ENCODE results near the gene COX4I2.
A peak's percentile ranks its signal among the peaks of the same experiment; 100 is the strongest.

COX4I2 gene

GRCh38 chr20:31689141-31689540 is 51.4 kb downstream of the COX4I2 start:
- Histone ChIP-seq H3K79me2 (ENCODE audit: insufficient read depth, low read length) (peaks cover 13% of the 10 kb centered on the region; the same call in 1 of the 2 replicates), H3K36me3 (ENCODE audit: insufficient read depth, low read length) (peaks cover 32% of the 10 kb centered on the region; the same call in 1 of the 2 replicates)

DNA sequence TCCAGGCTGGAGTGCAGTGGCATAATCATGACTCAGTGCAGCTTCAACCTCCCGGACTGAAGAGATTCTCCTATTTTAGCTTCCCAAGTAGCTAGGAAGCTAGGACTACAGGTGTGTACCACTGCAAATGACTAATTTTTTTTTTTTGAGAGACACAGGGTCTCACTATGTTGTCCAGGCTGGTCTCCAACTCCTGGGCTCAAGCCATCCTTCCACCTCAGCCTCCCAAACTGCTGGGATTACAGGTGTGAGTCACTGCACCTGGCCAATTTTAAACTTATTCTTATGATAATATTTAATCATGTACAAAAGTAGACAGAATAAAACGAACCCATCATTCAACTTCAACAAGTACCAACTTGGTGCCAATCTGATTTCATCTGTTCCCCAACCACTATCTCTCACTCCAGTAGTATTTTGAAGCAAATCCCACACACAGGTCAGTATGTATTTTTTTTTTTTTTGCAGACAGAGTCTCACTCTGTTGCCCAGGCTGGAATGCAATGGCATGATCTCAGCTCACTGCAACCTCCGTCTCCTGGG is 52.5 kb downstream of the COX4I2 start:
- H3K4me2 ChIP-seq (ENCODE audit: low read length): 0 out of 2 replicates have a peak overlapping the region, but pooled peaks have one; percentile 16
- H3K9me2 ChIP-seq (ENCODE audit: low read depth, low read length): no peaks in the 10 kb centered on the region
- peak overlapping the region; percentile 94 for H3K27ac ChIP-seq (ENCODE audit: low read depth, low read length, poor library complexity, severe bottlenecking)
- H3K9me3 ChIP-seq (ENCODE audit: low read length): no peaks in the 10 kb centered on the region
- H3K4me3 ChIP-seq (ENCODE audit: low read depth, low read length, poor library complexity, severe bottlenecking): no peak overlapping the region
- H3F3A ChIP-seq (ENCODE audit: insufficient read depth, low read length): peaks cover 9% of the 10 kb centered on the region
- peak overlapping the region; percentile 29; the same call in 1 of the 2 replicates for H3K9ac ChIP-seq (ENCODE audit: low read length)
- H3K79me2 ChIP-seq (ENCODE audit: insufficient read depth, low read length): peaks cover 13% of the 10 kb centered on the region; the same call in 1 of the 2 replicates
- H3K36me3 ChIP-seq (ENCODE audit: insufficient read depth, low read length): peaks cover 32% of the 10 kb centered on the region; the same call in 1 of the 2 replicates
- no peak overlapping the region for H2AFZ ChIP-seq (ENCODE audit: low read length)
- no peaks in the 10 kb centered on the region for H3K27me3 ChIP-seq (ENCODE audit: insufficient read depth, low read length)
- no peaks in the 10 kb centered on the region for H4K20me1 ChIP-seq (ENCODE audit: insufficient read depth, low read length)
- TF ChIP-seq, protein P1, sequence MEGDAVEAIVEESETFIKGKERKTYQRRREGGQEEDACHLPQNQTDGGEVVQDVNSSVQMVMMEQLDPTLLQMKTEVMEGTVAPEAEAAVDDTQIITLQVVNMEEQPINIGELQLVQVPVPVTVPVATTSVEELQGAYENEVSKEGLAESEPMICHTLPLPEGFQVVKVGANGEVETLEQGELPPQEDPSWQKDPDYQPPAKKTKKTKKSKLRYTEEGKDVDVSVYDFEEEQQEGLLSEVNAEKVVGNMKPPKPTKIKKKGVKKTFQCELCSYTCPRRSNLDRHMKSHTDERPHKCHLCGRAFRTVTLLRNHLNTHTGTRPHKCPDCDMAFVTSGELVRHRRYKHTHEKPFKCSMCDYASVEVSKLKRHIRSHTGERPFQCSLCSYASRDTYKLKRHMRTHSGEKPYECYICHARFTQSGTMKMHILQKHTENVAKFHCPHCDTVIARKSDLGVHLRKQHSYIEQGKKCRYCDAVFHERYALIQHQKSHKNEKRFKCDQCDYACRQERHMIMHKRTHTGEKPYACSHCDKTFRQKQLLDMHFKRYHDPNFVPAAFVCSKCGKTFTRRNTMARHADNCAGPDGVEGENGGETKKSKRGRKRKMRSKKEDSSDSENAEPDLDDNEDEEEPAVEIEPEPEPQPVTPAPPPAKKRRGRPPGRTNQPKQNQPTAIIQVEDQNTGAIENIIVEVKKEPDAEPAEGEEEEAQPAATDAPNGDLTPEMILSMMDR (IDR thresholded peaks at IDR 0.05; ENCODE audit: low read length): no peak
- TF ChIP-seq EZH2 (IDR thresholded peaks at IDR 0.05; ENCODE audit: borderline replicate concordance, low read length): no peak
- peaks cover 78% of the 10 kb centered on the region for H3K4me1 ChIP-seq (ENCODE audit: insufficient read depth, low read length, severe bottlenecking)

More at GRCh38 chr20:31689141-31689540, 51.4 kb downstream of the COX4I2 start:
- Histone ChIP-seq H3K9me2 (ENCODE audit: low read depth, low read length) (no peaks in the 10 kb centered on the region), H3K9me3 (ENCODE audit: low read length) (no peaks in the 10 kb centered on the region), H2AFZ (ENCODE audit: low read length) (no peak overlapping the region), H3K4me2 (ENCODE audit: low read length) (no peak overlapping the region), H3K27ac (ENCODE audit: low read depth, low read length, poor library complexity, severe bottlenecking) (peak overlapping the region; percentile 94), H4K20me1 (ENCODE audit: insufficient read depth, low read length) (no peaks in the 10 kb centered on the region), H3K4me3 (ENCODE audit: low read depth, low read length, poor library complexity, severe bottlenecking) (no peak overlapping the region), H3K9ac (ENCODE audit: low read length) (no peak overlapping the region), H3K27me3 (ENCODE audit: insufficient read depth, low read length) (no peaks in the 10 kb centered on the region), H3K4me1 (ENCODE audit: insufficient read depth, low read length, severe bottlenecking) (peaks cover 78% of the 10 kb centered on the region), H3F3A (ENCODE audit: insufficient read depth, low read length) (peaks cover 9% of the 10 kb centered on the region)
- TF ChIP-seq, protein P1 (IDR thresholded peaks at IDR 0.05; ENCODE audit: low read length): no peak
- TF ChIP-seq EZH2 (IDR thresholded peaks at IDR 0.05; ENCODE audit: borderline replicate concordance, low read length): no peak

DNA sequence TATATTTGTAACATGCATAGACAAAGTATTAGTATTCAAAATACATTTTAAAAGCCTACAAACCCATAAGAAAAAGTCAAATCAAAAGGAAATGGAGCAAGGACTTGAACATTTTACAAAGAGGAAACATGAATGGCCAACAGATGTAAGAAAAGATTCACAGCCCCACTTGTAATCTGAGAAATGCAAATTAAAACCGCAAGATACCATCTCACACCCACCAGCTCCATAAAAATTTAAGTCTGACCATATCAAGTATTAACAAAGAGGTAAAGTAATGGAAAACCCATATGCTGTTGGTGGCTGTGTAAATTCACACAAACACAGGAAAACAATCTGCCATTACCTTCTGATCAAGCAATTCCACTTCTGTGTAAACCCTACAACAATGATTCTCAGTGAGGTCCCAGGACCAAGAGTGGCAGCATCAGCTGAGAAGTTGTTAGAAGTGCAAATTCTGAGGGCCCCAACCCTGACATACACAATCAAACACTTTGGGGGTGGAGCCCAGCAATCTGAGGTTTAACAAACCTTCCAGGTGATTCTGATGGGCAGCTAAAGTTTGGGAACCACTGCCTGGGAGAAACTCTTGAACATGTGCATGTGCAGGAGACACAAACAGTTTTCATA is 54.0 kb downstream of the COX4I2 start:
- Histone ChIP-seq H3F3A (ENCODE audit: insufficient read depth, low read length) (peaks cover 6% of the 10 kb centered on the region), H3K79me2 (ENCODE audit: insufficient read depth, low read length) (peaks cover 11% of the 10 kb centered on the region; the same call in 1 of the 2 replicates), H3K27me3 (ENCODE audit: insufficient read depth, low read length) (no peaks in the 10 kb centered on the region), H3K4me2 (ENCODE audit: low read length) (peak overlapping the region; percentile 59), H3K27ac (ENCODE audit: low read depth, low read length, poor library complexity, severe bottlenecking) (peak overlapping the region; percentile 94), H3K36me3 (ENCODE audit: insufficient read depth, low read length) (peaks cover 30% of the 10 kb centered on the region; the same call in 1 of the 2 replicates), H3K9me3 (ENCODE audit: low read length) (no peaks in the 10 kb centered on the region), H3K9ac (ENCODE audit: low read length) (peak overlapping the region; percentile 22; the same call in 1 of the 2 replicates), H2AFZ (ENCODE audit: low read length) (no peak overlapping the region), H3K4me1 (ENCODE audit: insufficient read depth, low read length, severe bottlenecking) (peaks cover 64% of the 10 kb centered on the region), H4K20me1 (ENCODE audit: insufficient read depth, low read length) (no peaks in the 10 kb centered on the region), H3K9me2 (ENCODE audit: low read depth, low read length) (no peaks in the 10 kb centered on the region), H3K4me3 (ENCODE audit: low read depth, low read length, poor library complexity, severe bottlenecking) (peak overlapping the region; percentile 17)
- TF ChIP-seq EZH2 (IDR thresholded peaks at IDR 0.05; ENCODE audit: borderline replicate concordance, low read length): no peak
- TF ChIP-seq, protein P1 (IDR thresholded peaks at IDR 0.05; ENCODE audit: low read length): no peak
